Prostate gland (tissue), 2 donors: Measurements from ENCODE around the gene TMA7.

Experiments
- POLR2AphosphoS5 ChIP-seq: sonication (generic); formaldehyde crosslinking; IDR thresholded peaks from one replicate; pipeline ENCODE4 v1.6.1; 2017; ENCODE audit warnings: antibody characterized with exemption
- TF ChIP-seq, protein P1 (sequence below), 4 experiments: fragments of 200-600 bp in 2 of 4; fragments of 450-650 bp in 2 of 4; sonication (generic) in 2 of 4; IDR thresholded peaks; 1 replicate in 3 of 4; 2 replicates in 1 of 4; pipeline ENCODE4 v1.5.1; 2016 to 2019; ENCODE audit warnings: antibody characterized with exemption in 4 of 4, mild to moderate bottlenecking in 2 of 4, moderate library complexity in 2 of 4

DNA sequence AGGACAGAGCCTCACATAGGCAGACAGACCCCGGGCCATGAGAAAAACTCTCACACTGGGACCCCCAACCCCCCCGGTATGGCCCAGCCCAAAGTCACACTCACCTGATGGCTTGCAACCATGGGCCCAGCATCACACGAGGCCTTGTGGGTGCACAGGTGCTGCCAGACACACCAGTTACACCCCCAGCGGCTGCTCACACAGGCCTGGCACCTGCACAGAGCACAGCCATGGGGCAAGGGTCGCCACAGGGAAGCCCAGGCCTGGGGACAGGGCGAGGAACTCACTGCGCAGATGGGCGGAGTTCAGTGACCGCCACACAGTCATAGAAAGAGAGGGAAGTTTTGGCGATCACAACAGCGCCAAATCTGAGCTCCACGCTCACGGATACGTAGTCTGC lies 19.5 kb upstream of the TMA7 start:
- TF ChIP-seq, protein P1, sequence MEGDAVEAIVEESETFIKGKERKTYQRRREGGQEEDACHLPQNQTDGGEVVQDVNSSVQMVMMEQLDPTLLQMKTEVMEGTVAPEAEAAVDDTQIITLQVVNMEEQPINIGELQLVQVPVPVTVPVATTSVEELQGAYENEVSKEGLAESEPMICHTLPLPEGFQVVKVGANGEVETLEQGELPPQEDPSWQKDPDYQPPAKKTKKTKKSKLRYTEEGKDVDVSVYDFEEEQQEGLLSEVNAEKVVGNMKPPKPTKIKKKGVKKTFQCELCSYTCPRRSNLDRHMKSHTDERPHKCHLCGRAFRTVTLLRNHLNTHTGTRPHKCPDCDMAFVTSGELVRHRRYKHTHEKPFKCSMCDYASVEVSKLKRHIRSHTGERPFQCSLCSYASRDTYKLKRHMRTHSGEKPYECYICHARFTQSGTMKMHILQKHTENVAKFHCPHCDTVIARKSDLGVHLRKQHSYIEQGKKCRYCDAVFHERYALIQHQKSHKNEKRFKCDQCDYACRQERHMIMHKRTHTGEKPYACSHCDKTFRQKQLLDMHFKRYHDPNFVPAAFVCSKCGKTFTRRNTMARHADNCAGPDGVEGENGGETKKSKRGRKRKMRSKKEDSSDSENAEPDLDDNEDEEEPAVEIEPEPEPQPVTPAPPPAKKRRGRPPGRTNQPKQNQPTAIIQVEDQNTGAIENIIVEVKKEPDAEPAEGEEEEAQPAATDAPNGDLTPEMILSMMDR (IDR thresholded peaks at IDR 0.05), result no peak
- no peak for TF ChIP-seq POLR2AphosphoS5
